Naive thymus-derived CD8-positive, alpha-beta T cell (primary cell): ENCODE data around the gene DNAL1. TPM values are rescaled to one million over a fixed set of nuclear protein-coding genes. Genes with fewer than 3 reads are reported as not detected.
"Not testable (repeated sequence)": the region's sequence is repeated elsewhere in the genome, so short reads cannot be mapped to it uniquely, and the experiment has no call there.

Source experiments
- ATAC-seq, 2 donors: fragments of 150-1000 bp; cut with Tn5 transposase in 1 of 2; sonication (Bioruptor Pico), chemical (Tn5 transposase) in 1 of 2; 1 replicate in 1 of 2; 2 replicates in 1 of 2; pipeline ENCODE4 v1.10.0; 2021; ENCODE audit warnings: mild to moderate bottlenecking in 2 of 2, moderate library complexity in 2 of 2
- POLR2A ChIA-PET: fragments of 350-600 bp; sonication (Branson Sonifier 250); formaldehyde crosslinking; loops from one replicate; lab custom pipeline; 2021; ENCODE audit warnings: antibody characterized with exemption; lab: Charles Lee
- DNase-seq, 10 donors: peaks; one replicate each; pipeline versions ENCODE4 v3.0.0 to v3.0.0-alpha.2; 2020 to 2022
- H3K27ac Mint-ChIP-seq, 10 donors: one replicate each; pipeline ENCODE4 v1.8.0; 2020 to 2022; ENCODE audit warnings: mild to moderate bottlenecking in 10 of 10, mixed read lengths in 10 of 10, moderate library complexity in 4 of 10, inconsistent platforms in 1 of 10
- H3K27me3 Mint-ChIP-seq, 5 donors: one replicate each; pipeline ENCODE4 v1.8.0; 2021 to 2022; ENCODE audit warnings: mixed read lengths in 5 of 5
- H3K36me3 Mint-ChIP-seq, 3 donors: one replicate each; pipeline ENCODE4 v1.8.0; 2020 to 2022; ENCODE audit warnings: mixed read lengths in 3 of 3, mild to moderate bottlenecking in 2 of 3, inconsistent platforms in 1 of 3
- H3K4me1 Mint-ChIP-seq, 4 donors: one replicate each; pipeline ENCODE4 v1.8.0; 2021 to 2022; ENCODE audit warnings: mixed read lengths in 4 of 4
- H3K4me3 Mint-ChIP-seq, 10 donors: one replicate each; pipeline ENCODE4 v1.8.0; 2020 to 2022; ENCODE audit warnings: mild to moderate bottlenecking in 10 of 10, mixed read lengths in 10 of 10, moderate library complexity in 6 of 10, inconsistent platforms in 1 of 10
- H3K9me3 Mint-ChIP-seq, 9 donors: one replicate each; pipeline ENCODE4 v1.8.0; 2020 to 2022; ENCODE audit warnings: mixed read lengths in 9 of 9, mild to moderate bottlenecking in 3 of 9, inconsistent platforms in 1 of 9, moderate library complexity in 1 of 9
- polyA plus RNA-seq, 3 donors: library from polyadenylated mRNA; unstranded; fragments of 300-500 nt; fragmentation: Illumina TruSeq; gene quantifications; one replicate each; pipeline ENCODE4 v1.2.3, GENCODE V29; 2021
- total RNA-seq, 8 experiments: library from RNA in 2 of 8; stranded (reverse) in 2 of 8; gene quantifications; one replicate each; pipeline ENCODE4 v1.2.3 and lab custom pipeline; 2021 to 2026

DNAL1 gene
- total and polyA plus RNA-seq, 5 experiments from 2014 or later: 4.5 to 8.9 (median 7.0) TPM

DNA sequence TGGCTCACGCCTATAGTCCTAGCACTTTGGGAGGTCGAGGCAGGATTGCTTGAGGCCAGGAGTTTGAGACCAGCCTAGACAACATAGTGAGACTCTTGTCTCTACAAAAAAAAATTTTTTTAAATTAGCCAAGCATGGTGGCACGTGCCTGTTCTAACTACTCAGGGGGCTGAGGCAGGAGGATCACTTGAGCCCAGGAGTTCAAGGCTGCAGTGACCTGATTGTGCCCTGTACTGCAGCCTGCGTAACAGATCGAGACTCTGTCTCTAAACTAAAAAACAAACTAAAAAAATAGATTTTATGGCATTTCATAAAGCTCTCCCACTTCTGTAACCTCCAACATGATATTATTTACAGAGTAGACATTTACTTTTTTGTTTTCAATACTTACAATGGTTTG is 39.8 kb downstream of the DNAL1 start:
- Mint-ChIP-seq H3K9me3 (no peaks in the 10 kb centered on the region), H3K27me3 (no peaks in the 10 kb centered on the region), H3K27ac (no peak overlapping the region), H3K4me1 (no peaks in the 10 kb centered on the region), H3K36me3 (peaks cover 0 to 15% (median 4%) of the 10 kb centered on the region in 3 donors), H3K4me3 (no peak overlapping the region)
- ATAC-seq (no peak), DNase-seq (no peak)
- POLR2A ChIA-PET: no interaction called here

DNA sequence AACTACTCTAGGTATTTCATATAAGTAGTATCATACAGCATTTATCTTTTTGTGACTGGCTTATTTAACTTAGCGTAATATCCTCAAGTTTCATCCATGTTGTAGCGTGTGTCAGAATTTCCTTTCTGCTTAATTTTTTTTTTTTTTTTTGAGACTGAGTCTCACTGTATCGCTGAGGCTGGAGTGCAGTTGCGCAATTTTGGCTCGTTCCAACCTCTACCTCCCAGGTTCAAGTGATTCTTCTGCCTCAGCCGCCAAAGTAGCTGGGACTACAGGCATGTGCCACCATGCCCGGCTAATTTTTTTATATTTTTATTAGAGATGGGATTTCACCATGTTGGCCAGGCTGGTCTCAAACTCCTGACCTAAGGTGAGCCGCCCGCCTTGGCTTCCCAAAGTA is 40.5 kb downstream of the DNAL1 start:
- POLR2A ChIA-PET: interaction anchor here (0.7 kb wide), 2 partner anchors 406 to 612 kb away, joined by 5 to 6 read pairs; no protein-coding TSS in a partner anchor
- H3K4me3 Mint-ChIP-seq: no peak overlapping the region
- DNase-seq (no peak), ATAC-seq (no peak)
- peaks cover 0 to 18% (median 4%) of the 10 kb centered on the region in 3 donors for H3K36me3 Mint-ChIP-seq
- peak overlapping the region in 1 of 10 donors; percentile 28 for H3K27ac Mint-ChIP-seq
- no peaks in the 10 kb centered on the region for H3K4me1 Mint-ChIP-seq
- no peaks in the 10 kb centered on the region for H3K9me3 Mint-ChIP-seq
- no peaks in the 10 kb centered on the region for H3K27me3 Mint-ChIP-seq

DNA sequence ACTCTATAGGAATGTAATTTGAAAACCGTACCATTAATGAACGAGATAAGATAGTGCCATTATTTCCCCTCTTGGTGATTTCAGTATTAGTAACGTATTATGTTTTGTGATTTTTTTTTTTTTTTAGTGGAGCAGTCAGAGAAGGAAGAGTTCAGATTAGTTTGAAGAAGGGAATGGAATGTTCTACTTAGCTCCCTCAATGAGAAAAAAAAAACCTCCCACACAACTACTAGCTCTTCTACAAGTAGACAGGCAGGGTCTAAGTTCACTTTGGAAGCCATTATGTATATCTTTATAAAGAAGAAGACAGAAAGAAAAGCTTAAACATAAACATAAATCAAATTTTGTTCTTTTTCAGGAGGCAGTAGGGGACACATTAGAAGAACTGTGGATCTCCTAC is 42.1 kb downstream of the DNAL1 start:
- no peak for ATAC-seq
- DNase-seq: no peak
- Mint-ChIP-seq H3K9me3 (no peaks in the 10 kb centered on the region), H3K4me1 (no peaks in the 10 kb centered on the region), H3K36me3 (peaks cover 0 to 25% (median 9%) of the 10 kb centered on the region in 3 donors), H3K27me3 (no peaks in the 10 kb centered on the region), H3K4me3 (no peak overlapping the region), H3K27ac (no peak overlapping the region)
- POLR2A ChIA-PET: interaction anchor here (0.7 kb wide), 1 partner anchor 187 kb away, joined by 4 read pairs; no protein-coding TSS in a partner anchor

DNA sequence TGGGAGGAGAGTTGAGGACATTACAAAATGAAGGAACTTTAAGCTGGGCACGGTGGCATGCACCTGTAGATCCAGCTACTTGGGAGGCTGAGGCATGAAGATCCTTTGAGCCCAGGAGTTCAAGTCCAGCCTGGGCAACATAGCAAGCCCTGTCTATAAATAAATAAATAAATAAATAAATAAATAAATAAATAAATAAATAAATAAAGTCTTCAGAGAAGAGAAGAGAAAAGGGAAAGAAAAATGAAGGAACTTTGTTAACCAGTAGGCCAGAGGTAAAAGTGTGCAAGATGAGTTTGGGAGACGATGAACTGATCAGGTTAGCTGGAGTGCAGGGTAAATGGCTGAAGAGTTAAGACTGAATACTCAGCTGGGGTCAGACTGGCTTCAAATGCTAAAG is 49.3 kb downstream of the DNAL1 start:
- H3K9me3 Mint-ChIP-seq: no peaks in the 10 kb centered on the region
- DNase-seq: no peak
- H3K4me1 Mint-ChIP-seq: peaks cover 0 to 10% (median 0%) of the 10 kb centered on the region in 4 donors
- no peak for ATAC-seq
- no peak overlapping the region for H3K4me3 Mint-ChIP-seq
- POLR2A ChIA-PET: no interaction called here
- H3K36me3 Mint-ChIP-seq: peaks cover 0 to 36% (median 14%) of the 10 kb centered on the region in 3 donors
- no peak overlapping the region for H3K27ac Mint-ChIP-seq
- no peaks in the 10 kb centered on the region for H3K27me3 Mint-ChIP-seq

DNA sequence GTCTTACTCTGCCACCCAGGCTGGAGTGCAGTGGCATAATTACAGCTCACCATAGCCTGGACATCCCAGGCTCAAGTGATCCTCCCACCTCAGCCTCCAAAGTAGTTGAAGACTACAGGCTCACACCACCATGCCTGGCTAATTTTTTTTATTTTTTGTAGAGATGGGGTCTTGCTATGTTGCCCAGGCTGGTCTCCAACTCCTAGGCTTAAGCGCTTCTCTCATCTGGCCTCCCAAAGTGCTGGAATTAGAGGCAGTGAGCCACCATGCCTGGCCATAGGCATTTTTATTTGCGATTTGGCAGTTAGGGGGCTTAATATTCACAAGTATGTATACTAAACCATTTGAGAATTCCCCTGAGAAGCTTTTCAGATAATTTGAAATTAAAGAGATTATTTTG is 50.3 kb downstream of the DNAL1 start:
- H3K4me3 Mint-ChIP-seq: no peak overlapping the region
- POLR2A ChIA-PET: no interaction called here
- ATAC-seq: no peak
- peaks cover 0 to 10% (median 0%) of the 10 kb centered on the region in 4 donors for H3K4me1 Mint-ChIP-seq
- H3K36me3 Mint-ChIP-seq: peaks cover 0 to 32% (median 14%) of the 10 kb centered on the region in 3 donors
- no peak for DNase-seq
- no peak overlapping the region for H3K27ac Mint-ChIP-seq
- no peaks in the 10 kb centered on the region for H3K9me3 Mint-ChIP-seq
- H3K27me3 Mint-ChIP-seq: no peaks in the 10 kb centered on the region

DNA sequence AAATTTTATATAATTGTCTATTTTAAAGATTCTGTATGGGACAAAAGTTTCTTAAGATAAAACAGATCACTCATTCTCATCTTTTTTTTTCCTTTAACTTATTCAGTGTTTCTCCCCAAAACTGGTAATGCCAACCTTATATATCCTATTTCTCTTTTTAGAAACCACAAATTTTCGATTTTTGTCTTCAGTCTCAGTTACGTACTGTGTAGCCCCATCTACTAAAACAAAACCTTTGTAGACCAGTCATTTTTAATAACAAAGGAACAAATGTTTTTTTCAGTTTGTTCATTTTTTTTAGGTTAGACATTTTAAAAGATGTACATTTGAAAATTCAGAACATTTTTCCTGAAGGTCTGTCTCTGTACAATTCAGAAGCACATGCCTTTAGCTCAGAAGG is 51.2 kb downstream of the DNAL1 start:
- Mint-ChIP-seq H3K4me3 (no peak overlapping the region), H3K27ac (no peak overlapping the region), H3K27me3 (no peaks in the 10 kb centered on the region), H3K4me1 (peaks cover 0 to 10% (median 0%) of the 10 kb centered on the region in 4 donors), H3K9me3 (no peaks in the 10 kb centered on the region), H3K36me3 (peaks cover 0 to 24% (median 9%) of the 10 kb centered on the region in 3 donors)
- DNase-seq (no peak), ATAC-seq (no peak)
- POLR2A ChIA-PET: no interaction called here

DNA sequence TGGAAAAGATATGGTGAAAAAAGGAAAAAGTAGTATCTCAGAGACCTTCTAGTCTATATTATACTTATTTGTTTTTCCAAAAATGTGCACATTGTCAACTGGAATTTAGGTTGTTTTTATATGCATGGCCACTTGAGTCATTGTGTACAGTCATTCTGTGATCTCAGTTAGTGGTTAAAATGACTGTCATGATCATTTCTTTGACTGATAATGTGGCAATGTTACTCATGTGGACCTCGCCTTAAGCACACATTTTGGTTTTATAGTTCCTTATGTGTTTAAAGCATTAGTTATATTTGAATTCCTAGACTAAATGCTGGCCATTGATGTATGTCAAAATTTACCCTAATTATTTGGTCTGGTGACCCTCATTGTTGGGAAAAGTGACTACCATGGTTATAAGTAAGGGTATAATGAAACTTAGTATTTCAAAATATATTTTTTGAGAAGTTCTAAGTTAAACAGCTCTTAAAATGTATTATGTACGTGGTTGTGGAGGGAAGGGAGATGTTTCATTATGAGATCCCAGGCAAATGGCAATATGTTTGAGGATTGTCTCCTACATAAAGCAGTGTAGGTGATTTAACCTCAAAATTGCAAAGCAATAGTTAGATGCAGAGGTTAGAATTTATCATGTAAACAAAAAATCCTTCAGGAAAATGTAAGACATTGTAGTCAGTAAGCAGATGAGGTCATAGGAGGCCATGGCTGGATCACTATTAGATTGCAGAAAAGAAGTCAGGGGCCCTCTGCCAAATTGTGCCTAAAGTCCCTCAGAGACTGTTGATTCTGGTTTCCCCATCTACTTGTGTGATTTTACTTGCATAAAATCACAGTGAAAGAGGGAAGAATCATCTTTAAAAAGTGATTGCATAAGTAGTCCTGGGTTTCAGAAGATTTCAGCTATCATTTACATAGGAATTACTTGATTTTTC is 51.9 kb downstream of the DNAL1 start:
- Mint-ChIP-seq H3K4me1 (peaks cover 0 to 10% (median 0%) of the 10 kb centered on the region in 4 donors), H3K9me3 (no peaks in the 10 kb centered on the region), H3K27ac (peak overlapping the region in 1 of 10 donors; percentile 53), H3K27me3 (no peaks in the 10 kb centered on the region), H3K4me3 (no peak overlapping the region), H3K36me3 (peaks cover 0 to 24% (median 9%) of the 10 kb centered on the region in 3 donors)
- no peak for DNase-seq
- no peak for ATAC-seq
- POLR2A ChIA-PET: no interaction called here

DNA sequence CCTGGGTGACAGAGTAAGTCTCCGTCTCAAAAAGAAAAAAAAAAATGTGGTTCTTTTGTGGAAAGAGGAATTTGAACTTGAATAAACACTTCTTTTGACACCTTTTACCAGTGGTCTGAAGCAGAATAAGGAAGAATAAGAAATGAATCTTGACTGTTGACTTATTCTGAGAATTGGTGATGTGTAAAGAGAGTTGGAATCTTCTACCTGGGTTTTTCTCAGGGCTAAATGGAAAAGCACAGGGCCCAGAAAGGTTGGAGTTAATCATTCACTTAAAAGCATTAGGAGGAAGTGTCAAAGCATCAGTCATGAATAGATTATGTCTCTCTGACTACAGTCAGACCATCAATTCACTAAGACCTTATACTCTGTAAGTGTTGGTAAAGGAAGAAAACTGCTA is 55.5 kb downstream of the DNAL1 start:
- no peaks in the 10 kb centered on the region for H3K27me3 Mint-ChIP-seq
- H3K36me3 Mint-ChIP-seq: peaks cover 0 to 9% (median 5%) of the 10 kb centered on the region in 3 donors
- no peak for ATAC-seq
- H3K9me3 Mint-ChIP-seq: no peaks in the 10 kb centered on the region
- no peak overlapping the region for H3K27ac Mint-ChIP-seq
- no peak for DNase-seq
- H3K4me1 Mint-ChIP-seq: peaks cover 0 to 10% (median 4%) of the 10 kb centered on the region in 4 donors
- H3K4me3 Mint-ChIP-seq: no peak overlapping the region
- POLR2A ChIA-PET: no interaction called here

DNA sequence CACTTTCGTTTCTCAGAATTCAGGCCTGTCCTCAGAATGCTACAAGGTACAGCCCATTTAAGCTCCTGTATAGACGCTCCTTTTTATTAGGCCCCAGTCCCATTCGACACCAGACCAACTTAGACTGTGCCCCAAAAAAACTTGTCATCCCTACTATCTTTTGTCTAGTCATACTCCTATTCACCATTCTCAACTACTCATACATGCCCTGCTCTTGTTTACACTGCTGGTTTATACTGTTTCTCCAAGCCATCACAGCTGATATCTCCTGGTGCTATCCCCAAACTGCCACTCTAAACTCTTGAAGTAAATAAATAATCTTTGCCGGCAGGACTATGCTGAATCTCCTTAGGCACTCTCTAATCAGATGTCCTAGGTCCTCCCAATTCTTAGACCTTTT is 63.3 kb downstream of the DNAL1 start:
- H3K36me3 Mint-ChIP-seq, POLR2A ChIA-PET, DNase-seq, H3K27me3 Mint-ChIP-seq, H3K9me3 Mint-ChIP-seq, H3K4me3 Mint-ChIP-seq, ATAC-seq: not testable (repeated sequence)
- Mint-ChIP-seq H3K27ac (peak overlapping the region in 2 of 10 donors; percentile 5 to 31), H3K4me1 (peaks cover 19 to 29% (median 22%) of the 10 kb centered on the region in 4 donors)

DNA sequence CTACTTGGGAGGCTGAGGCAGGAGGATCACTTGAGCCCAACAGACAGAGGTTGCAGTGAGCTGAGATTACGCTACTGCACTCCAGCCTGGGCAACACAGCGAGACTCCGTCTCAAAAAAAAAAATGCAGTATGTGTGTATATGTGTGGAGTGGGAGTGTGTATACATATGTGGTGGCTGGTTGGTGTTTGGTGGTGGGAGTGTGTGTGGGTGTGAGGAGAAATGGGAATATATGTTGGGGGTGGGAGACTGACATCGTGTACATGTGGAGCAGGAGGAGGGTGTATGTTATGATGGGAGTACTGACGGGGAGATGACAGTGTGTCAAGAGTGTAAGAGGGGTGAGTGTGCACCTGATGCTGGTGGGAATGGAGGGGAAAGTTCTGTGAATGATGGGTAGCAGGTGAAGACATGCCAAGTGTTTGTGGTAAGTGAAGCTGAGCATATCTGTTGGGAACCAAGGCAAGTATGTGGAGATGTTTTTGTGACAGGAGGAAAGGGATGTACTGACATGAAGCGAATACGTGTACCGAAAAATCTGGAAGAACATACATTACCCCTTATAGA is 65.2 kb downstream of the DNAL1 start:
- peaks cover 0 to 3% (median 0%) of the 10 kb centered on the region in 3 donors for H3K36me3 Mint-ChIP-seq
- H3K27ac Mint-ChIP-seq: peak overlapping the region in 8 of 10 donors; percentile 26 to 87 (median 58)
- no peak for DNase-seq
- H3K4me3 Mint-ChIP-seq: peak overlapping the region in 5 of 10 donors; percentile 8 to 39 (median 27)
- H3K9me3 Mint-ChIP-seq: no peaks in the 10 kb centered on the region
- no peaks in the 10 kb centered on the region for H3K27me3 Mint-ChIP-seq
- POLR2A ChIA-PET: interaction anchor here (0.7 to 4.7 kb wide), 2 partner anchors 45 to 49 kb away, joined by 4 to 35 read pairs; a partner anchor contains a TSS
- peaks cover 24 to 34% (median 29%) of the 10 kb centered on the region in 4 donors for H3K4me1 Mint-ChIP-seq
- ATAC-seq: no peak

DNA sequence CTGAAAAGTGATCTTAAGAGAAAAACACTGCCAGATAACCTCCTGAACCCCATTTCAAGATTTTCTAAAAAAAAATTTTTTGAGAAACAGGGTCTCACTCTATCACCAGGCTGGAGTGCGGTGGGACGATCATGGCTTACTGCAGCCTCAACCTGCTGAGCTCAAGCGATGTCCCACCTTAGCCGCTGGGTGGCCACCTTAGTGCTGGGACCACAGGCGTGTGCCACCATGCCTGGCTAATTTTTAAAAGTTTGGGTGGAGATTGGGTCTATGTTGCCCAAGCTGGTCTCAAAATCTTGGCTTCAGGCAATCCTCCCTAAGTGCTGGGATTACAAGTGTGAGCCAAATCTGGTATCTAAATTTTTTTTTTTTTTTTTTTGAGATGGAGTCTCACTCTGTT is 66.0 kb downstream of the DNAL1 start:
- peak overlapping the region in 4 of 10 donors; percentile 2 to 48 (median 37) for H3K4me3 Mint-ChIP-seq
- H3K27ac Mint-ChIP-seq: peak overlapping the region in 6 of 10 donors; percentile 18 to 81 (median 52)

DNA sequence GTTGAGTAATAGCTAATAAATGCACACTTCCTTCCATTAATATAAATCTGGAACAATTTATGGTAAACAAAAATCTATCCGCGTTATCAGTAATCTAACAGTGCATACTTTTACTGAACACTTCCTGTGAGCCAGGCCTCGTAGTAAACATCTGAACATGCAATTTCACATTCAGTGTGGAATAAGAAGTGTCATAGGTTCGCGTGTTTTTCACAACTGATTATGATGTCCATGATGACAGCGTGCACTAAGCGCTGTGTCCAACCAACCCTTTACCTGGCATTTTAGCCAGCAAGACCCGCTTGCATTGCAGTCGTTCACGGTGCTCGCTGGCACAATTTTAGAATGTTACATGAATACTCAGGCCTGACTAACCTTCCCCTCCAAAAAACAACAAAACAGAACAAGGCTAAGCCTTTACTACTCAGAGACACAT is 67.3 kb downstream of the DNAL1 start:
- Mint-ChIP-seq H3K36me3 (peaks cover 0 to 18% (median 0%) of the 10 kb centered on the region in 3 donors), H3K4me3 (peak overlapping the region; percentile 88 to 98 (median 94)), H3K27me3 (no peaks in the 10 kb centered on the region), H3K9me3 (no peaks in the 10 kb centered on the region), H3K4me1 (peaks cover 24 to 34% (median 30%) of the 10 kb centered on the region in 4 donors), H3K27ac (peak overlapping the region; percentile 93 to 99 (median 96))
- ATAC-seq: peak in 1 of 2 donors; percentile 13
- POLR2A ChIA-PET: interaction anchor here (0.5 to 4.7 kb wide), 13 partner anchors 9 to 239 kb away, joined by 3 to 35 read pairs (median 5); partner anchors contain the start of genes ACOT6, DNAL1 and RIOX1
- peak in 3 of 10 donors; percentile 20 to 39 (median 25) for DNase-seq

More for the DNA sequence above, 66.0 kb downstream of the DNAL1 start:
- DNase-seq (no peak), ATAC-seq (no peak)
- Mint-ChIP-seq H3K27me3 (no peaks in the 10 kb centered on the region), H3K4me1 (peaks cover 24 to 34% (median 30%) of the 10 kb centered on the region in 4 donors), H3K36me3 (peaks cover 0 to 7% (median 0%) of the 10 kb centered on the region in 3 donors), H3K9me3 (no peaks in the 10 kb centered on the region)
- POLR2A ChIA-PET: interaction anchor here (0.6 to 4.7 kb wide), 6 partner anchors 34 to 178 kb away, joined by 3 to 35 read pairs (median 4); a partner anchor contains a TSS
